ENCODE data around the gene VPS50.

The VPS50 gene

DNA sequence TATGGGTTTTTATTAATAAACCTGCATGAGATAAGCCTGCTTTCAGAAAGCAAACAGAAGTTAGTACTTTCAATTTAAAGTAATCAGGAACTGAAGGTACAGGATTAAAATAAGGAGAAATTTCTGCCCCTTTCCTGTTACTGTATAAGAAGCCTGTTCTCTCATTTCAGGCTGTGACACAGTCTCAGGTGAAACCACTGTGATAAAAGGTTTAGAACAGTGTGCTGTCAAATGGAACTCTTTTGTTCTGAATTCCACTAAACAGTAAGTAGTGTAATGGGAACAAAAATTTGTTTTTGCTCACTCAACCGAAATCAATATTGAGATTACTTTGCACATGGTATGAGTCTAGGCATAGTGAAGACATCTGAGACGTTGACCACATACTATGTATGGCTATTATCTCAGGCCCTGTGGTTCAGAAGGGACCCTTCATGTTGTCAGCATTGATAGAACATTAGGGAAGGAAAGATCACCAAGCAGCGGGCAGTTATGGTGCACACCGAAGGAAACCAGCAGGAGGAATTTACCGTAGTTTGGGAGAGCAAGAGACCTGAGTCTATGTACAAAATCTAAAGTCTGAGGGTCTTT lies 20.8 kb upstream of the VPS50 start:
- TF ChIP-seq, protein P1, sequence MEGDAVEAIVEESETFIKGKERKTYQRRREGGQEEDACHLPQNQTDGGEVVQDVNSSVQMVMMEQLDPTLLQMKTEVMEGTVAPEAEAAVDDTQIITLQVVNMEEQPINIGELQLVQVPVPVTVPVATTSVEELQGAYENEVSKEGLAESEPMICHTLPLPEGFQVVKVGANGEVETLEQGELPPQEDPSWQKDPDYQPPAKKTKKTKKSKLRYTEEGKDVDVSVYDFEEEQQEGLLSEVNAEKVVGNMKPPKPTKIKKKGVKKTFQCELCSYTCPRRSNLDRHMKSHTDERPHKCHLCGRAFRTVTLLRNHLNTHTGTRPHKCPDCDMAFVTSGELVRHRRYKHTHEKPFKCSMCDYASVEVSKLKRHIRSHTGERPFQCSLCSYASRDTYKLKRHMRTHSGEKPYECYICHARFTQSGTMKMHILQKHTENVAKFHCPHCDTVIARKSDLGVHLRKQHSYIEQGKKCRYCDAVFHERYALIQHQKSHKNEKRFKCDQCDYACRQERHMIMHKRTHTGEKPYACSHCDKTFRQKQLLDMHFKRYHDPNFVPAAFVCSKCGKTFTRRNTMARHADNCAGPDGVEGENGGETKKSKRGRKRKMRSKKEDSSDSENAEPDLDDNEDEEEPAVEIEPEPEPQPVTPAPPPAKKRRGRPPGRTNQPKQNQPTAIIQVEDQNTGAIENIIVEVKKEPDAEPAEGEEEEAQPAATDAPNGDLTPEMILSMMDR (IDR thresholded peaks at IDR 0.05; ENCODE audit: poor library complexity, severe bottlenecking): no peak
- no peaks in the 10 kb centered on the region for H3K36me3 ChIP-seq (ENCODE audit: low read depth)
- DNase-seq (ENCODE audit: low spot score): no peak
- H3K4me3 ChIP-seq (ENCODE audit: severe bottlenecking): no peak overlapping the region
- no peaks in the 10 kb centered on the region for H3K4me1 ChIP-seq (ENCODE audit: insufficient read depth, poor library complexity, severe bottlenecking)
- H3K27me3 ChIP-seq (ENCODE audit: insufficient read depth, poor library complexity, severe bottlenecking): peaks cover 22% of the 10 kb centered on the region
- no peak for ATAC-seq (ENCODE audit: low read depth)
- H3K9me3 ChIP-seq (ENCODE audit: severe bottlenecking): no peaks in the 10 kb centered on the region
- H3K27ac ChIP-seq (ENCODE audit: poor library complexity, severe bottlenecking): no peak overlapping the region

DNA sequence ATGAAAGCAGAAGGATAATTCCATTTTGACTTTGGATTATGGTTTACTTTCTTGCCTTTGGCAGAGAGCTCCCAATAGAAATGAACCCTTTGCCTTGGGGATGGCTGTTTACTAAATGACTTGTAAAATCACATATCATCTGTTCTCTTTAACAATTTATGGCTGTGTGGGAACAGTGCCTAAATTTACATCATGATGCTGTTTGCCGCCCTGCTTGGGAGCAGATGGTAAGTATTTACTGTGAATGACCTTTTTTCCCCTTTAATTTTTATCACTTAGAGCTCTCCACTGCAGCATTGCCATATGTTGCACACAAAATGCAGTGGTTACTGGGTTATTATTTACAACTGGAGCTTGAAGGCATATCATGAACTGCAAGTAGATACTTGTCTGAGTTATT lies 19.3 kb upstream of the VPS50 start:
- TF ChIP-seq, protein P1 (IDR thresholded peaks at IDR 0.05; ENCODE audit: poor library complexity, severe bottlenecking): no peak
- H3K4me3 ChIP-seq (ENCODE audit: severe bottlenecking): no peak overlapping the region
- peaks cover 26% of the 10 kb centered on the region for H3K27me3 ChIP-seq (ENCODE audit: insufficient read depth, poor library complexity, severe bottlenecking)
- no peaks in the 10 kb centered on the region for H3K36me3 ChIP-seq (ENCODE audit: low read depth)
- DNase-seq (ENCODE audit: low spot score): no peak
- H3K9me3 ChIP-seq (ENCODE audit: severe bottlenecking): no peaks in the 10 kb centered on the region
- no peak overlapping the region for H3K27ac ChIP-seq (ENCODE audit: poor library complexity, severe bottlenecking)
- no peak for ATAC-seq (ENCODE audit: low read depth)
- no peaks in the 10 kb centered on the region for H3K4me1 ChIP-seq (ENCODE audit: insufficient read depth, poor library complexity, severe bottlenecking)

DNA sequence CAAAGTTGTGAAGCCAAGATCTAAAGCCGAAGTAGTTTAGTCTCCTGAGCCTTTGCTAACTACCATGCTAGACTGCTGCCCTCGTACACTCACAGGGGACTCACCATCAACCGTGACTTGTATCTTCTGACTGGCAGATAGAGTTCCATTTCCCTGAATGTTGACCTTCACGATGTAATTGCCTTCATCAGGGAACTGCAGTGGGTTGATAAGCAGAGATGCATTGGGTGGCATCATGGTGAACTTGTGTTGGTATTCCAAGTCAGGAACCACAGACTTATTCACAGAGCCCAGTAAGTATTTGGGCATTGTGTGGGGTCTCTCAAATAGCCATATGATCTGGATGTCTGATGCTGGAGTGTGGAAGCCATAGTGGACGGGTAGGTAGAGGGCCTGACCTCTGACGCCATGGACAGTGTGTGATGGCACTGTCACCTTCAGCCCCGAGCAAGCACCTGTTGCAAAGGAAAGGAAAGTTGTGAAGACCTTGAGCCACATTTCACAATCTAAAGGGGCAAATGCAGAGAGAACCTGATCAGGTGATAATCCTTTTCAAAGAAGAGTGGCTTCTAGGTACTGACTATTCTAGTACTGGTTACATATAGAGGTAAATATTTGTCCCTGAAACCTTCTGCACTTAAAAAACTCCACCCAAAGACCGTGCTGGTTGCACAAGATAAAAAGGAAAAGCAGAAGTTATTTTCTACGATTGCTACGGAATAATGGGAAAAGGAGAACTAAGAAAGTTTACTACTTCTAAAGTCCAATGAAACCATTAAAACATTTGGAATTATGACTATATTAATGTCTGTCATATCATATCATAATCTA lies 13.0 kb upstream of the VPS50 start:
- TF ChIP-seq, protein P1 (IDR thresholded peaks at IDR 0.05; ENCODE audit: poor library complexity, severe bottlenecking): no peak
- DNase-seq (ENCODE audit: low spot score): no peak
- Histone ChIP-seq H3K27ac (ENCODE audit: poor library complexity, severe bottlenecking) (no peak overlapping the region), H3K36me3 (ENCODE audit: low read depth) (no peaks in the 10 kb centered on the region), H3K27me3 (ENCODE audit: insufficient read depth, poor library complexity, severe bottlenecking) (peaks cover 15% of the 10 kb centered on the region), H3K4me3 (ENCODE audit: severe bottlenecking) (no peak overlapping the region), H3K9me3 (ENCODE audit: severe bottlenecking) (no peaks in the 10 kb centered on the region), H3K4me1 (ENCODE audit: insufficient read depth, poor library complexity, severe bottlenecking) (no peaks in the 10 kb centered on the region)
- ATAC-seq (ENCODE audit: low read depth): no peak

DNA sequence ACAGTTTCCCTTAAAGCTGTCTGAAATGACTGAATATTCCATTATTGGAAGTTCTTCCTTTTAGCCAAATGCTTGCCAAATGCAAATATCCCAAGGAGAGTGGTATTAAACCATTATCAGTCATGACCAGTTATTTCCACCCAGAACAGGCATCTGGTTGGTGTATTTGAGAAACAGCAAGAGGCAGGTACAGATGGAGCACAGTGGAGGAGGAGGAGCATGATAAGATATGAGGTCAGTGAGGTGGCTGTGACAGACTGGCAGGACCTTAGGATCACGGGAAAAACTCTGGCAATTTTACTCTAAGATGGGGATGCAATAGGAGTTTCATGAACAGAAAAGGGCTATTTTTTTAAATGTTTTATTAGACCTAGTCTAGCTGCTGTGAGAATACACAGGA lies 12.3 kb upstream of the VPS50 start:
- H3K4me1 ChIP-seq (ENCODE audit: insufficient read depth, poor library complexity, severe bottlenecking): no peaks in the 10 kb centered on the region
- peaks cover 9% of the 10 kb centered on the region for H3K27me3 ChIP-seq (ENCODE audit: insufficient read depth, poor library complexity, severe bottlenecking)
- no peak overlapping the region for H3K4me3 ChIP-seq (ENCODE audit: severe bottlenecking)
- TF ChIP-seq, protein P1 (IDR thresholded peaks at IDR 0.05; ENCODE audit: poor library complexity, severe bottlenecking): no peak
- no peak overlapping the region for H3K27ac ChIP-seq (ENCODE audit: poor library complexity, severe bottlenecking)
- no peaks in the 10 kb centered on the region for H3K9me3 ChIP-seq (ENCODE audit: severe bottlenecking)
- DNase-seq (ENCODE audit: low spot score) (no peak), ATAC-seq (ENCODE audit: low read depth) (no peak)
- no peaks in the 10 kb centered on the region for H3K36me3 ChIP-seq (ENCODE audit: low read depth)

DNA sequence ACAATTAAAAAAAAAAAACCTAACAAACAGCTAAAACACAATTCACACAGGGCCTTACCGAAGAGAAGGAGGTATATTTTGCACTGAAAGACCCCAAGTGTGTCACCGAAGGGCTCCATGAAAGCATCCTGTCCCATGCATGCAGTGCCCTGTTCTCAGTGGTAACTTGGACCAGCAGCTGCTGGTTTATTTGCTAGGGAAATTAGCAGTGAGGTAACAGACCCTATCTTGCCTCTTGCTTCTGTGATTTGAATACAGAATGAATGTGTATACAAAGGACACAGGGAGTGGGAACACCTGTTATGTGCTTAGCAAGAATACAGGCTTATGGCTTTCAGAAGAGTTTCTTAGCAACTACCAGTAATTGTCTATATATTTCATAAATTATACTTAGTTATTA lies 5.9 kb upstream of the VPS50 start, which contains the start of gene HEPACAM2:
Gene HEPACAM2 (minus strand): TSS at position 160 of the 400 bp plus-strand sequence.
- no peaks in the 10 kb centered on the region for H3K27me3 ChIP-seq (ENCODE audit: insufficient read depth, poor library complexity, severe bottlenecking)
- ATAC-seq (ENCODE audit: low read depth) (no peak), DNase-seq (ENCODE audit: low spot score) (no peak)
- H3K27ac ChIP-seq (ENCODE audit: poor library complexity, severe bottlenecking): no peak within 1 kb of the TSS
- no peaks in the 10 kb centered on the region for H3K36me3 ChIP-seq (ENCODE audit: low read depth)
- H3K4me1 ChIP-seq (ENCODE audit: insufficient read depth, poor library complexity, severe bottlenecking): peaks cover 15% of the 10 kb centered on the region
- TF ChIP-seq, protein P1 (IDR thresholded peaks at IDR 0.05; ENCODE audit: poor library complexity, severe bottlenecking): no peak
- H3K4me3 ChIP-seq (ENCODE audit: severe bottlenecking): no peak within 1 kb of the TSS
- no peaks in the 10 kb centered on the region for H3K9me3 ChIP-seq (ENCODE audit: severe bottlenecking)

All from RWPE2 (cell line).